ENCODE data around the gene CDH23.

DNA sequence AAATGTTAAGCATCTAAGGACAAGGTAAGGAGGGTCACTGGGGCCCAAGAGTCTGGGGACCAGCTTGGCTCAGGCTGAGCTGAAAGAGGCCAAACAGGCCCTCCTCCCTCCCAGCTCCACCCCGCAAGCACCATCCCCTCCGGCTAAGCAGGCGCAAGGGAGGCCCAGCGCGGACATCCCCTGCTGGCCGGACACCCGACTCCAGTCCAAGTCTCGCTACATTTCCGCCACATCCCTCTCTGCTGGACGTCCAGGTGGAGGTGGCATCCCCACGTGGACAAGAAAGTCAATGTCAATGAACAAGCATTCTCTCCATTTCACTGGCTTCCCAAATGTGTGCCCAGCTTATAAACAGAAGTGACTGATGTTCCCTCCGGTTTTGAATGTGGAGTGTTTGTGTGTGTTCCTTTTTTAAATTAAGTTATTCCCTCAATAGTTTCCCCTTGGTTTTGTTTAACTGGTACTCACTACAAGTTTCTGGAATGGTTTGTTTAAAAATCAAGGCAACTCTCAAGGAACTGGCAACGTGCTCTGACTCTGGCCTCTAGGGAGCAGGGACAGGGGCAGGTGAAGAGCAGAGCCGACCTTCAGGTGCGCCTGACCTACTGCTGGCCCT, 418.9 kb downstream of the CDH23 start:
- TF ChIP-seq OSR1 (CRISPR knock-in tag; IDR thresholded peaks at IDR 0.05) (no peak), ARNTL (CRISPR knock-in tag; IDR thresholded peaks at IDR 0.05; ENCODE audit: borderline replicate concordance, low read depth) (no peak), ZNF70 (CRISPR knock-in tag; IDR thresholded peaks at IDR 0.05) (no peak), PATZ1 (CRISPR knock-in tag; IDR thresholded peaks at IDR 0.05; ENCODE audit: borderline replicate concordance) (no peak), ISL1 (CRISPR knock-in tag; IDR thresholded peaks at IDR 0.05) (no peak), CREB5 (CRISPR knock-in tag; IDR thresholded peaks at IDR 0.05; ENCODE audit: low read depth) (no peak), GLIS3 (CRISPR knock-in tag; IDR thresholded peaks at IDR 0.05) (no peak)
- TF ChIP-seq, protein P1, sequence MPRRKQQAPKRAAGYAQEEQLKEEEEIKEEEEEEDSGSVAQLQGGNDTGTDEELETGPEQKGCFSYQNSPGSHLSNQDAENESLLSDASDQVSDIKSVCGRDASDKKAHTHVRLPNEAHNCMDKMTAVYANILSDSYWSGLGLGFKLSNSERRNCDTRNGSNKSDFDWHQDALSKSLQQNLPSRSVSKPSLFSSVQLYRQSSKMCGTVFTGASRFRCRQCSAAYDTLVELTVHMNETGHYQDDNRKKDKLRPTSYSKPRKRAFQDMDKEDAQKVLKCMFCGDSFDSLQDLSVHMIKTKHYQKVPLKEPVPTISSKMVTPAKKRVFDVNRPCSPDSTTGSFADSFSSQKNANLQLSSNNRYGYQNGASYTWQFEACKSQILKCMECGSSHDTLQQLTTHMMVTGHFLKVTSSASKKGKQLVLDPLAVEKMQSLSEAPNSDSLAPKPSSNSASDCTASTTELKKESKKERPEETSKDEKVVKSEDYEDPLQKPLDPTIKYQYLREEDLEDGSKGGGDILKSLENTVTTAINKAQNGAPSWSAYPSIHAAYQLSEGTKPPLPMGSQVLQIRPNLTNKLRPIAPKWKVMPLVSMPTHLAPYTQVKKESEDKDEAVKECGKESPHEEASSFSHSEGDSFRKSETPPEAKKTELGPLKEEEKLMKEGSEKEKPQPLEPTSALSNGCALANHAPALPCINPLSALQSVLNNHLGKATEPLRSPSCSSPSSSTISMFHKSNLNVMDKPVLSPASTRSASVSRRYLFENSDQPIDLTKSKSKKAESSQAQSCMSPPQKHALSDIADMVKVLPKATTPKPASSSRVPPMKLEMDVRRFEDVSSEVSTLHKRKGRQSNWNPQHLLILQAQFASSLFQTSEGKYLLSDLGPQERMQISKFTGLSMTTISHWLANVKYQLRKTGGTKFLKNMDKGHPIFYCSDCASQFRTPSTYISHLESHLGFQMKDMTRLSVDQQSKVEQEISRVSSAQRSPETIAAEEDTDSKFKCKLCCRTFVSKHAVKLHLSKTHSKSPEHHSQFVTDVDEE (CRISPR knock-in tag; IDR thresholded peaks at IDR 0.05), result no peak
